Liver (tissue), 9 donors: Measurements from ENCODE around the gene CELF4. TPM values are rescaled to one million over a fixed set of nuclear protein-coding genes. Genes with fewer than 3 reads are reported as not detected.

ENCODE experiments used
- DNase-seq: peaks from one replicate; pipeline ENCODE4 v3.0.0-alpha.2; 2017; ENCODE audit warnings: low spot score
- H3K27ac ChIP-seq, 2 donors: one replicate each; pipeline ENCODE4 v1.7.0; 2013; ENCODE audit warnings: inconsistent platforms in 2 of 2, low read length in 2 of 2, control low read depth in 1 of 2, low read depth in 1 of 2, mild to moderate bottlenecking in 1 of 2
- H3K27me3 ChIP-seq, 4 donors: one replicate each; pipeline versions ENCODE4 v1.6.1 to v1.7.0; 2013; ENCODE audit warnings: low read length in 3 of 4, inconsistent platforms in 1 of 4, mild to moderate bottlenecking in 1 of 4, moderate library complexity in 1 of 4; ENCODE audit not compliant: control insufficient read depth in 4 of 4, insufficient read depth in 4 of 4
- H3K36me3 ChIP-seq, 4 donors: one replicate each; pipeline versions ENCODE4 v1.6.1 to v1.7.0; 2013; ENCODE audit warnings: low read length in 3 of 4, mild to moderate bottlenecking in 3 of 4, low read depth in 1 of 4, moderate library complexity in 1 of 4; ENCODE audit not compliant: control insufficient read depth in 4 of 4, insufficient read depth in 3 of 4
- H3K4me1 ChIP-seq, 4 donors: one replicate each; pipeline versions ENCODE4 v1.6.1 to v1.7.0; 2013; ENCODE audit warnings: low read length in 3 of 4, mild to moderate bottlenecking in 3 of 4, moderate library complexity in 1 of 4; ENCODE audit not compliant: control insufficient read depth in 4 of 4, insufficient read depth in 4 of 4
- H3K4me3 ChIP-seq, 3 donors: one replicate each; pipeline versions ENCODE4 v1.6.1 to v1.7.0; 2013; ENCODE audit warnings: low read length in 3 of 3, control low read depth in 1 of 3, low read depth in 1 of 3, mild to moderate bottlenecking in 1 of 3
- H3K9ac ChIP-seq, 2 donors: one replicate each; pipeline ENCODE4 v1.7.0; 2013; ENCODE audit warnings: low read length in 2 of 2, mild to moderate bottlenecking in 2 of 2, moderate library complexity in 2 of 2, control low read depth in 1 of 2, low read depth in 1 of 2
- H3K9me3 ChIP-seq, 4 donors: one replicate each; pipeline versions ENCODE4 v1.6.1 to v1.7.0; 2013; ENCODE audit warnings: low read length in 3 of 4; ENCODE audit not compliant: control insufficient read depth in 4 of 4
- ATF3 ChIP-seq: IDR thresholded peaks from 2 replicates; pipeline ENCODE4 v1.6.1; 2016; ENCODE audit warnings: antibody characterized with exemption
- CTCF ChIP-seq: fragments of 150-350 bp; IDR thresholded peaks from 2 replicates; pipeline ENCODE4 v1.5.1; 2017; ENCODE audit warnings: improper control_type of control experiment, low read depth, low read length; ENCODE audit not compliant: missing input control
- EGR1 ChIP-seq, 2 donors: IDR thresholded peaks; 2 replicates each; pipeline ENCODE4 v1.6.1; 2016 to 2018; ENCODE audit warnings: antibody characterized with exemption in 2 of 2, low read depth in 2 of 2
- FOXA1 ChIP-seq: IDR thresholded peaks from 2 replicates; pipeline ENCODE4 v1.6.1; 2016; ENCODE audit warnings: antibody characterized with exemption
- GABPA ChIP-seq, 2 donors: IDR thresholded peaks in 1 of 2; conservative IDR thresholded peaks in 1 of 2; 2 replicates each; pipeline ENCODE4 v1.6.1; 2016; ENCODE audit warnings: antibody characterized with exemption in 2 of 2, mild to moderate bottlenecking in 1 of 2, moderate library complexity in 1 of 2
- HNF4A ChIP-seq, 2 donors: conservative IDR thresholded peaks; 2 replicates each; pipeline ENCODE4 v1.6.1; 2016; ENCODE audit warnings: antibody characterized with exemption in 2 of 2, mild to moderate bottlenecking in 2 of 2
- HNF4G ChIP-seq: IDR thresholded peaks from 2 replicates; pipeline ENCODE4 v1.6.1; 2016; ENCODE audit warnings: antibody characterized with exemption
- NR2F2 ChIP-seq: IDR thresholded peaks from 2 replicates; pipeline ENCODE4 v1.6.1; 2016; ENCODE audit warnings: antibody characterized with exemption
- RAD21 ChIP-seq, 2 donors: IDR thresholded peaks; 2 replicates each; pipeline ENCODE4 v1.6.1; 2016; ENCODE audit warnings: antibody characterized with exemption in 2 of 2, mild to moderate bottlenecking in 2 of 2
- REST ChIP-seq: IDR thresholded peaks from 2 replicates; pipeline ENCODE4 v1.6.1; 2016; ENCODE audit warnings: antibody characterized with exemption, mild to moderate bottlenecking
- RXRA ChIP-seq, 2 donors: IDR thresholded peaks; 2 replicates each; pipeline ENCODE4 v1.6.1; 2017 to 2018; ENCODE audit warnings: antibody characterized with exemption in 2 of 2, mild to moderate bottlenecking in 1 of 2
- SP1 ChIP-seq: IDR thresholded peaks from 2 replicates; pipeline ENCODE4 v1.6.1; 2018; ENCODE audit warnings: antibody characterized with exemption, mild to moderate bottlenecking
- TAF1 ChIP-seq: conservative IDR thresholded peaks from 2 replicates; pipeline ENCODE4 v1.6.1; 2016; ENCODE audit warnings: antibody characterized with exemption, mild to moderate bottlenecking
- YY1 ChIP-seq: IDR thresholded peaks from 2 replicates; pipeline ENCODE4 v1.6.1; 2016; ENCODE audit warnings: antibody characterized with exemption, mild to moderate bottlenecking
- WGBS: extraction: QIAGEN DNeasy Blood & Tissue Kit; methylation state at CpG from one replicate; pipeline ENCODE4 v1.1.7; 2013; 5-methylcytosine and 5-hydroxymethylcytosine counted together
- polyA plus RNA-seq, 2 donors: library from polyadenylated mRNA; stranded (reverse) in 1 of 2; unstranded in 1 of 2; fragments of 200-250 nt in 1 of 2; fragments of >200 nt in 1 of 2; fragmentation: Nextera tagmentation in 1 of 2; extraction: Ambion mirVana in 1 of 2; gene quantifications; one replicate each; pipeline versions ENCODE4 v1.2.1 to v1.2.3, GENCODE V29; 2013 to 2015
- total RNA-seq, 2 donors: library from RNA; depleted of rRNA; stranded (reverse); fragments of >200 nt; gene quantifications; one replicate each; pipeline ENCODE4 v1.2.3, GENCODE V29; 2014
- TF ChIP-seq, protein P1 (sequence below): IDR thresholded peaks from 2 replicates; pipeline ENCODE4 v1.6.1; 2016; ENCODE audit warnings: antibody characterized with exemption
- donor health status: healthy.
- donor health status: healthy.
- donor health status: healthy.
- donor health status: healthy.
- donor health status: healthy.

Gene CELF4
- total and polyA plus RNA-seq, 4 donors = 0.08 to 0.28 (median 0.21) TPM; not detected in 1

GRCh38 chr18:37277804-37278203, 287.8 kb downstream of the CELF4 start:
- Histone ChIP-seq H3K27me3 (peaks cover 0 to 9% (median 0%) of the 10 kb centered on the region in 4 donors), H3K36me3 (no peaks in the 10 kb centered on the region), H3K4me1 (peaks cover 0 to 3% (median 0%) of the 10 kb centered on the region in 4 donors), H3K9me3 (no peaks in the 10 kb centered on the region), H3K9ac (no peak overlapping the region), H3K4me3 (no peak overlapping the region), H3K27ac (no peak overlapping the region)
- 71% methylated on average over 10 of the region's 10 CpGs for WGBS
- TF ChIP-seq YY1 (no peak), ATF3 (no peak), FOXA1 (no peak), RXRA (IDR thresholded peaks at IDR 0.05) (no peak), NR2F2 (no peak), EGR1 (IDR thresholded peaks at IDR 0.05; ENCODE audit: low read depth in 2 of 2) (no peak), HNF4A (conservative IDR thresholded peaks at IDR 0.05) (no peak), GABPA (IDR thresholded peaks at IDR 0.05 in 1 of 2, conservative IDR thresholded peaks at IDR 0.05 in 1 of 2) (no peak), HNF4G (no peak)
- TF ChIP-seq, protein P1, sequence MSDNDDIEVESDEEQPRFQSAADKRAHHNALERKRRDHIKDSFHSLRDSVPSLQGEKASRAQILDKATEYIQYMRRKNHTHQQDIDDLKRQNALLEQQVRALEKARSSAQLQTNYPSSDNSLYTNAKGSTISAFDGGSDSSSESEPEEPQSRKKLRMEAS = no peak
- DNase-seq = no peak

GRCh38 chr18:37276111-37276890, 289.3 kb downstream of the CELF4 start:
- Histone ChIP-seq H3K27ac (no peak overlapping the region), H3K4me3 (no peak overlapping the region), H3K9me3 (no peaks in the 10 kb centered on the region), H3K9ac (no peak overlapping the region), H3K4me1 (peaks cover 0 to 3% (median 0%) of the 10 kb centered on the region in 4 donors), H3K36me3 (no peaks in the 10 kb centered on the region), H3K27me3 (peaks cover 0 to 9% (median 0%) of the 10 kb centered on the region in 4 donors)
- WGBS = 75% methylated on average over 10 of the region's 10 CpGs
- DNase-seq = no peak
- TF ChIP-seq TAF1 = no peak
- no peak for TF ChIP-seq REST
- no peak for TF ChIP-seq CTCF
- TF ChIP-seq HNF4G = no peak
- no peak for TF ChIP-seq NR2F2
- no peak for TF ChIP-seq SP1
- TF ChIP-seq RAD21 (IDR thresholded peaks at IDR 0.05) = no peak
- TF ChIP-seq ATF3 = no peak
